Esophagus muscularis mucosa (tissue), 3 donors: ENCODE measurements around the gene GATA1.

Experiments used
- POLR2A ChIP-seq: fragments of 450-650 bp; IDR thresholded peaks from one replicate; pipeline ENCODE4 v1.6.1; 2017; ENCODE audit warnings: antibody characterized with exemption, moderate library complexity, mild to moderate bottlenecking, low read depth
- TF ChIP-seq, protein P1 (sequence below), 3 experiments: fragments of 200-600 bp in 2 of 3; fragments of 450-650 bp in 1 of 3; sonication (generic) in 2 of 3; IDR thresholded peaks; one replicate each; pipeline ENCODE4 v1.5.1; 2017 to 2019; ENCODE audit warnings: antibody characterized with exemption in 3 of 3, mild to moderate bottlenecking in 2 of 3, moderate library complexity in 1 of 3

- TF ChIP-seq, protein P1, sequence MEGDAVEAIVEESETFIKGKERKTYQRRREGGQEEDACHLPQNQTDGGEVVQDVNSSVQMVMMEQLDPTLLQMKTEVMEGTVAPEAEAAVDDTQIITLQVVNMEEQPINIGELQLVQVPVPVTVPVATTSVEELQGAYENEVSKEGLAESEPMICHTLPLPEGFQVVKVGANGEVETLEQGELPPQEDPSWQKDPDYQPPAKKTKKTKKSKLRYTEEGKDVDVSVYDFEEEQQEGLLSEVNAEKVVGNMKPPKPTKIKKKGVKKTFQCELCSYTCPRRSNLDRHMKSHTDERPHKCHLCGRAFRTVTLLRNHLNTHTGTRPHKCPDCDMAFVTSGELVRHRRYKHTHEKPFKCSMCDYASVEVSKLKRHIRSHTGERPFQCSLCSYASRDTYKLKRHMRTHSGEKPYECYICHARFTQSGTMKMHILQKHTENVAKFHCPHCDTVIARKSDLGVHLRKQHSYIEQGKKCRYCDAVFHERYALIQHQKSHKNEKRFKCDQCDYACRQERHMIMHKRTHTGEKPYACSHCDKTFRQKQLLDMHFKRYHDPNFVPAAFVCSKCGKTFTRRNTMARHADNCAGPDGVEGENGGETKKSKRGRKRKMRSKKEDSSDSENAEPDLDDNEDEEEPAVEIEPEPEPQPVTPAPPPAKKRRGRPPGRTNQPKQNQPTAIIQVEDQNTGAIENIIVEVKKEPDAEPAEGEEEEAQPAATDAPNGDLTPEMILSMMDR (IDR thresholded peaks at IDR 0.05), result no peak
- TF ChIP-seq POLR2A, result no peak
These were observed 1.2 kb upstream of the GATA1 start for GRCh38 chrX:48785186-48785539.
